NCI-H82 treated with DMSO at 0.1 percent for 48 hours (cell line): Measurements from ENCODE around the gene TRPV4.
A peak's percentile ranks its signal among the peaks of the same experiment; 100 is the strongest.

ENCODE experiments used
- DNase-seq: peaks from one replicate; lab custom pipeline; 2025; ENCODE audit not compliant: unreplicated experiment; lab: John Stamatoyannopoulos, UW

The TRPV4 gene

GRCh38 chr12:109782326-109782703 lies 50.9 kb downstream of the TRPV4 start:
- DNase-seq = no peak

- DNase-seq = no peak
Measured at GRCh38 chr12:109781668-109782325, 51.4 kb downstream of the TRPV4 start.

GRCh38 chr12:109779382-109779781 lies 53.8 kb downstream of the TRPV4 start:
- no peak for DNase-seq

- no peak for DNase-seq
Measured at GRCh38 chr12:109778684-109779083, 54.5 kb downstream of the TRPV4 start.

- DNase-seq = peak; percentile 40
Measured at GRCh38 chr12:109777544-109777943, 55.7 kb downstream of the TRPV4 start.

GRCh38 chr12:109776624-109777023 lies 56.6 kb downstream of the TRPV4 start:
- DNase-seq = no peak

- peak; percentile 18 for DNase-seq
Measured at GRCh38 chr12:109775172-109775881, 57.9 kb downstream of the TRPV4 start.

- no peak for DNase-seq
Measured at GRCh38 chr12:109773384-109774011, 59.7 kb downstream of the TRPV4 start.

GRCh38 chr12:109772622-109773321 lies 60.4 kb downstream of the TRPV4 start:
- DNase-seq = no peak

GRCh38 chr12:109771746-109772621 lies 61.2 kb downstream of the TRPV4 start:
- no peak for DNase-seq

- no peak for DNase-seq
Measured at GRCh38 chr12:109770861-109771670, 62.1 kb downstream of the TRPV4 start.

- no peak for DNase-seq
Measured at GRCh38 chr12:109770104-109770860, 62.9 kb downstream of the TRPV4 start.

- DNase-seq = no peak
Measured at GRCh38 chr12:109768901-109769670, 64.1 kb downstream of the TRPV4 start.

- DNase-seq = no peak
Measured at GRCh38 chr12:109767991-109768900, 65.0 kb downstream of the TRPV4 start.

- no peak for DNase-seq
Measured at GRCh38 chr12:109767456-109767855, 65.7 kb downstream of the TRPV4 start.

- DNase-seq = no peak
Measured at GRCh38 chr12:109766251-109766778, 66.9 kb downstream of the TRPV4 start.

- DNase-seq = no peak
Measured at GRCh38 chr12:109765446-109765810, 67.8 kb downstream of the TRPV4 start.
